PFSK-1 (cell line): ENCODE results near the gene FEN1.

ENCODE experiments used
- FOXP2 ChIP-seq: optimal IDR thresholded peaks from 2 replicates; pipeline ENCODE3; 2011; ENCODE audit warnings: borderline replicate concordance, control low read depth, inconsistent platforms; ENCODE audit not compliant: insufficient read depth; ENCODE audit errors: extremely low read length, extremely low read depth
- POLR2AphosphoS5 ChIP-seq: IDR thresholded peaks from 2 replicates; pipeline ENCODE4 v1.6.1; 2012; ENCODE audit warnings: low read depth, mild to moderate bottlenecking, control low read depth, low read length, moderate library complexity
- REST ChIP-seq, 2 experiments: IDR thresholded peaks; 2 replicates each; pipeline versions ENCODE4 v1.6.1 to v1.8.0; 2011 to 2012; ENCODE audit warnings: low read depth in 2 of 2, low read length in 2 of 2, control low read depth in 1 of 2, inconsistent platforms in 1 of 2, mild to moderate bottlenecking in 1 of 2, moderate library complexity in 1 of 2; ENCODE audit not compliant: insufficient read depth in 1 of 2
- SIN3A ChIP-seq: IDR thresholded peaks from 2 replicates; pipeline ENCODE4 v1.6.1; 2012; ENCODE audit warnings: mild to moderate bottlenecking, low read length, moderate library complexity, borderline replicate concordance; ENCODE audit not compliant: insufficient read depth
- TAF1 ChIP-seq: IDR thresholded peaks from 2 replicates; pipeline ENCODE4 v1.6.1; 2012; ENCODE audit warnings: low read length, control low read depth, borderline replicate concordance; ENCODE audit not compliant: insufficient read depth

The FEN1 gene

GRCh38 chr11:61746442-61747191 lies 46.1 kb upstream of the FEN1 start:
- TF ChIP-seq TAF1, result no peak
- no peak for TF ChIP-seq SIN3A
- no peak for TF ChIP-seq FOXP2
- no peak for TF ChIP-seq REST (IDR thresholded peaks at IDR 0.05; ENCODE audit: insufficient read depth in 1 of 2, low read depth in 2 of 2, low read length in 2 of 2)
- TF ChIP-seq POLR2AphosphoS5, result no peak

- no peak for TF ChIP-seq REST (IDR thresholded peaks at IDR 0.05; ENCODE audit: insufficient read depth in 1 of 2, low read depth in 2 of 2, low read length in 2 of 2)
- TF ChIP-seq FOXP2, result peak; percentile 50
- TF ChIP-seq TAF1, result no peak
- TF ChIP-seq POLR2AphosphoS5, result no peak
- no peak for TF ChIP-seq SIN3A
These were observed 45.3 kb upstream of the FEN1 start for GRCh38 chr11:61747192-61747966.

- TF ChIP-seq TAF1, result no peak
- TF ChIP-seq FOXP2, result no peak
- no peak for TF ChIP-seq SIN3A
- TF ChIP-seq POLR2AphosphoS5, result no peak
- TF ChIP-seq REST (IDR thresholded peaks at IDR 0.05; ENCODE audit: insufficient read depth in 1 of 2, low read depth in 2 of 2, low read length in 2 of 2), result no peak
These were observed 44.8 kb upstream of the FEN1 start for GRCh38 chr11:61747967-61748285.

GRCh38 chr11:61749591-61750217 lies 43.0 kb upstream of the FEN1 start:
- no peak for TF ChIP-seq POLR2AphosphoS5
- no peak for TF ChIP-seq REST (IDR thresholded peaks at IDR 0.05; ENCODE audit: insufficient read depth in 1 of 2, low read depth in 2 of 2, low read length in 2 of 2)
- no peak for TF ChIP-seq SIN3A
- no peak for TF ChIP-seq TAF1
- TF ChIP-seq FOXP2, result no peak
